ENCODE results near the gene SLC51A. TPM values are rescaled to one million over a fixed set of nuclear protein-coding genes. Genes with fewer than 3 reads are reported as not detected.

The SLC51A gene
- total and polyA plus RNA-seq, 2 of the 8 experiments (the other 6 are each of a cell fraction or from before 2014, with no cell fraction given) = 6.3 to 9.8 TPM

DNA sequence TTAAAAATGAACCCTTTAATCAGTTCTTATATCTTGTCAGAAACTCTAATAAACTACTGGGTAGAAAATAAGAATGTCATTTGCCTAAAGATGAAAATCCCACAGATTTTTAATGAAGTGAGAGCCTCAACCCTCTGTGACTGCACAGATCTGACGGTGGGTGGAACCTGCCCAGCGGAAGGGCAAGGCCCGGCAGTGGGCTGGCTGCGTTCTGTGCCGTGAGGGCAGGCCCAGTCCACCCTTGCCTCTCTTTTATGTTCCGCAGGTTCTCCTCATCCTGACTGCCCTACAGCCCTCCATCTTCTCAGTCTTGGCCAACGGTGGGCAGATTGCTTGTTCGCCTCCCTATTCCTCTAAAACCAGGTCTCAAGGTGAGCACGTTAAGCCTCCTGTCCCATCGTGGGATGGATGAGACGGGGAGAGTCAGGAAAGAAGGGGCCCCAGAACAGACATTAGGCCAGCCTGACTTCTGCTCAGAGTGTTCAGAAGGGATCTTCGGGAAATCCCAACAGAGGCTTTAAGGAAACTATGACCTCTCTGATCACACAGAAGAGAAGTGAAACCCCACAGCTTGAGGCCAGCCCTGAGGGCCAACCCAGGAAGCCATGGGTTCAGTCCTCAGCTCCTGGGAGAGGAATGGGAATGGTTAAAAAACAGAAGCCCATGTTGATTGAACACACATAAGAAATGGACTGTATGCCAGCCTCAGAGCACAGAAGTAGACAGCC, 16.0 kb downstream of the SLC51A start (continued):
- TF ChIP-seq HDAC2 (IDR thresholded peaks at IDR 0.05; ENCODE audit: borderline replicate concordance in 1 of 2, low read depth in 2 of 2, low read length in 2 of 2) (no peak), EZH2 (IDR thresholded peaks at IDR 0.05; ENCODE audit: low read depth, low read length, severe bottlenecking) (no peak), CREB1 (IDR thresholded peaks at IDR 0.05) (no peak), NRF1 (IDR thresholded peaks at IDR 0.05; ENCODE audit: low read depth, low read length) (no peak), BCL11A (IDR thresholded peaks at IDR 0.05; ENCODE audit: low read depth in 2 of 2, low read length in 2 of 2) (no peak), TEAD4 (IDR thresholded peaks at IDR 0.05; ENCODE audit: low read depth, low read length) (no peak), JUN (IDR thresholded peaks at IDR 0.05; ENCODE audit: low read depth, low read length) (no peak)
- TF ChIP-seq, protein P1, sequence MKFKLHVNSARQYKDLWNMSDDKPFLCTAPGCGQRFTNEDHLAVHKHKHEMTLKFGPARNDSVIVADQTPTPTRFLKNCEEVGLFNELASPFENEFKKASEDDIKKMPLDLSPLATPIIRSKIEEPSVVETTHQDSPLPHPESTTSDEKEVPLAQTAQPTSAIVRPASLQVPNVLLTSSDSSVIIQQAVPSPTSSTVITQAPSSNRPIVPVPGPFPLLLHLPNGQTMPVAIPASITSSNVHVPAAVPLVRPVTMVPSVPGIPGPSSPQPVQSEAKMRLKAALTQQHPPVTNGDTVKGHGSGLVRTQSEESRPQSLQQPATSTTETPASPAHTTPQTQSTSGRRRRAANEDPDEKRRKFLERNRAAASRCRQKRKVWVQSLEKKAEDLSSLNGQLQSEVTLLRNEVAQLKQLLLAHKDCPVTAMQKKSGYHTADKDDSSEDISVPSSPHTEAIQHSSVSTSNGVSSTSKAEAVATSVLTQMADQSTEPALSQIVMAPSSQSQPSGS (IDR thresholded peaks at IDR 0.05; ENCODE audit: low read length) = no peak
- TF ChIP-seq, protein P2, sequence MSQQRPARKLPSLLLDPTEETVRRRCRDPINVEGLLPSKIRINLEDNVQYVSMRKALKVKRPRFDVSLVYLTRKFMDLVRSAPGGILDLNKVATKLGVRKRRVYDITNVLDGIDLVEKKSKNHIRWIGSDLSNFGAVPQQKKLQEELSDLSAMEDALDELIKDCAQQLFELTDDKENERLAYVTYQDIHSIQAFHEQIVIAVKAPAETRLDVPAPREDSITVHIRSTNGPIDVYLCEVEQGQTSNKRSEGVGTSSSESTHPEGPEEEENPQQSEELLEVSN (IDR thresholded peaks at IDR 0.05) = no peak
